Gastrocnemius medialis (tissue), 4 donors: Measurements from ENCODE around the gene SRPK2. TPM values are rescaled to one million over a fixed set of nuclear protein-coding genes. Genes with fewer than 3 reads are reported as not detected.

Experiments used
- ATAC-seq, 2 donors: fragments of 150-250 bp; one replicate each; pipeline ENCODE4 v1.9.1; 2016
- DNase-seq, 2 donors: peaks; one replicate each; pipeline ENCODE4 v3.0.0-alpha.2; 2019
- H3K27ac ChIP-seq, 4 donors: fragments of 200-600 bp; sonication (generic); 1 replicate in 1 of 4; 2 replicates in 3 of 4; pipeline ENCODE4 v1.5.1; 2016 to 2018; ENCODE audit warnings: mild to moderate bottlenecking in 2 of 4, moderate library complexity in 1 of 4
- H3K27me3 ChIP-seq, 3 donors: fragments of 200-600 bp; sonication (generic) in 2 of 3; 1 replicate in 1 of 3; 2 replicates in 2 of 3; pipeline versions ENCODE4 v1.5.1 to v1.6.0; 2016 to 2019; ENCODE audit warnings: mild to moderate bottlenecking in 1 of 3, moderate library complexity in 1 of 3
- H3K36me3 ChIP-seq, 2 donors: fragments of 200-600 bp; sonication (generic) in 1 of 2; one replicate each; pipeline ENCODE4 v1.5.1; 2017 to 2018
- H3K4me1 ChIP-seq, 2 donors: fragments of 200-600 bp; sonication (generic) in 1 of 2; one replicate each; pipeline ENCODE4 v1.5.1; 2016 to 2017; ENCODE audit warnings: mild to moderate bottlenecking in 2 of 2
- H3K4me3 ChIP-seq, 4 donors: fragments of 200-600 bp; sonication (generic) in 3 of 4; 1 replicate in 1 of 4; 2 replicates in 3 of 4; pipeline ENCODE4 v1.5.1; 2016 to 2019; ENCODE audit warnings: mild to moderate bottlenecking in 2 of 4
- H3K9me3 ChIP-seq, 3 donors: fragments of 200-600 bp; sonication (generic) in 2 of 3; 1 replicate in 1 of 3; 2 replicates in 2 of 3; pipeline ENCODE4 v1.5.1; 2016 to 2019
- CTCF ChIP-seq, 5 experiments: fragments of 450-650 bp in 3 of 5; fragments of 200-600 bp in 2 of 5; sonication (generic) in 2 of 5; IDR thresholded peaks in 4 of 5; conservative IDR thresholded peaks in 1 of 5; 1 replicate in 4 of 5; 2 replicates in 1 of 5; pipeline ENCODE4 v1.5.1; 2016 to 2019; ENCODE audit warnings: antibody characterized with exemption in 5 of 5, mild to moderate bottlenecking in 3 of 5, moderate library complexity in 3 of 5
- POLR2A ChIP-seq, 2 donors: fragments of 450-650 bp; IDR thresholded peaks; one replicate each; pipeline ENCODE4 v1.6.1; 2017; ENCODE audit warnings: antibody characterized with exemption in 2 of 2, mild to moderate bottlenecking in 2 of 2, moderate library complexity in 2 of 2
- in situ Hi-C, 4 donors: fragments of 200-750 bp; cut with MboI; loops; one replicate each; pipeline versions ENCODE4 v1.15.0 to v1.8.0; 2017; ENCODE audit warnings: low sequenced_read_pairs in 4 of 4
- intact Hi-C: fragments of 100-400 bp; cut with DNase I; formaldehyde crosslinking; loops from one replicate; pipeline ENCODE4 v1.15.1; 2023; ENCODE audit warnings: low total_unique reads
- total RNA-seq, 4 donors: library from RNA; depleted of rRNA; stranded (reverse); fragments of >200 nt; gene quantifications; one replicate each; pipeline versions ENCODE4 v1.1.0 to v1.2.3, GENCODE V29; 2016

The SRPK2 gene
- total RNA-seq, 4 donors from 2014 or later, result 18.1 to 49.0 (median 21.3) TPM

- Histone ChIP-seq H3K9me3 (no peaks in the 10 kb centered on the region), H3K27me3 (no peaks in the 10 kb centered on the region), H3K4me1 (no peaks in the 10 kb centered on the region), H3K4me3 (no peak overlapping the region), H3K27ac (no peak overlapping the region), H3K36me3 (peaks cover 0 to 32% of the 10 kb centered on the region in 2 donors)
- TF ChIP-seq POLR2A (IDR thresholded peaks at IDR 0.05) (no peak), CTCF (IDR thresholded peaks at IDR 0.05 in 4 of 5, conservative IDR thresholded peaks at IDR 0.05 in 1 of 5) (no peak)
- ATAC-seq (no peak), DNase-seq (no peak)
- intact Hi-C loops (loop anchor here (1.0 kb wide), 1 partner anchor 22 kb away; no protein-coding TSS in a partner anchor), in situ Hi-C loops (no loop called here)
Observed at GRCh38 chr7:105067691-105068090, 321.0 kb downstream of the SRPK2 start.

Other genes starting within 250 kb of the SRPK2 start
- gene PUS7, start 133.3 kb upstream of the SRPK2 start, total RNA-seq, result 10 to 100 TPM; 13.4 to 66.2 (median 17.8) TPM
- 10 to 100 TPM; 18.1 to 29.9 (median 25.7) TPM for gene RINT1, start 143.3 kb upstream of the SRPK2 start, total RNA-seq
- gene EFCAB10, start 192.6 kb upstream of the SRPK2 start, total RNA-seq, result not detected